ENCODE results near the gene TRAK1.
A peak's percentile ranks its signal among the peaks of the same experiment; 100 is the strongest.

The TRAK1 gene

GRCh38 chr3:42229266-42229941 is 138.2 kb downstream of the TRAK1 start:
- Histone ChIP-seq H3K9me3 (replicated peaks in 1 of 11) (no peaks in the 10 kb centered on the region; a peak in 1 of 22 replicates), H3K9ac (no peak overlapping the region; a peak in 1 of 22 replicates), H4K20me1 (no peaks in the 10 kb centered on the region; a peak in 1 of 22 replicates), H3K4me2 (no peak overlapping the region), H3K27me3 (no peaks in the 10 kb centered on the region), H3K4me1 (peaks cover 0 to 10% (median 0%) of the 10 kb centered on the region in 10 experiments; a peak in 4 of 20 replicates), H3K36me3 (peaks cover 15 to 21% (median 18%) of the 10 kb centered on the region in 11 experiments), H3K4me3 (no peak overlapping the region), H3K27ac (no peak overlapping the region)
- no peak for TF ChIP-seq Cebpa-rat (IDR thresholded peaks at IDR 0.05)

GRCh38 chr3:42229942-42230688 is 139.0 kb downstream of the TRAK1 start:
- peaks cover 0 to 10% (median 0%) of the 10 kb centered on the region in 10 experiments; a peak in 4 of 20 replicates for H3K4me1 ChIP-seq
- no peaks in the 10 kb centered on the region; a peak in 1 of 22 replicates for H4K20me1 ChIP-seq
- no peak overlapping the region for H3K27ac ChIP-seq
- H3K9me3 ChIP-seq (replicated peaks in 1 of 11), result no peaks in the 10 kb centered on the region; a peak in 1 of 22 replicates
- TF ChIP-seq Cebpa-rat (IDR thresholded peaks at IDR 0.05), result no peak
- H3K4me2 ChIP-seq, result no peak overlapping the region
- no peak overlapping the region for H3K9ac ChIP-seq
- H3K27me3 ChIP-seq, result no peaks in the 10 kb centered on the region
- H3K36me3 ChIP-seq, result peaks cover 8 to 14% (median 11%) of the 10 kb centered on the region in 11 experiments
- H3K4me3 ChIP-seq, result no peak overlapping the region

- Histone ChIP-seq H3K36me3 (peaks cover 2 to 6% (median 4%) of the 10 kb centered on the region in 11 experiments; a peak in 16 of 22 replicates), H3K9me3 (replicated peaks in 1 of 11) (no peaks in the 10 kb centered on the region), H3K4me1 (peaks cover 0 to 10% (median 0%) of the 10 kb centered on the region in 10 experiments; a peak in 4 of 20 replicates), H3K4me2 (no peak overlapping the region), H3K9ac (no peak overlapping the region), H4K20me1 (no peaks in the 10 kb centered on the region; a peak in 1 of 22 replicates), H3K27me3 (no peaks in the 10 kb centered on the region), H3K27ac (no peak overlapping the region), H3K4me3 (no peak overlapping the region)
- no peak for TF ChIP-seq Cebpa-rat (IDR thresholded peaks at IDR 0.05)
Observed at GRCh38 chr3:42230860-42231259, 139.7 kb downstream of the TRAK1 start.

DNA sequence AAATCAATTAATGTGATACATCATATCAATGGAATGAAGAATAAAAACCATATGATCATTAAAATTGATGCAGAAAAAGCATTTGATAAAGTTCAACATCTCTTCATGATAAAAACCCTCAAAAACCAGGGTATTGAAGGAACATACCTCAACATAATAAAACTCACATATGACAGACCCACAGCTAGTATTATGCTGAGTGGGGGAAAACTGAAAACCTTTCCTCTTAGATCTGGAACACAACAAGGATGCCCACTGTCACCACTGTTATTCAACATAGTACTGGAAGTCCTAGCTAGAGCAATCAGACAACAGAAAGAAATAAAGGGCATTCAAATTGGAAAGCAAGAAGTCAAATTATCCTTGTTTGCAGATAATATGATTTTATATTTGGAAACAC is 144.4 kb downstream of the TRAK1 start:
- Histone ChIP-seq H3K4me2 (no peak overlapping the region), H3K9ac (no peak overlapping the region), H3K27me3 (no peaks in the 10 kb centered on the region), H3K4me3 (no peak overlapping the region), H3K4me1 (no peaks in the 10 kb centered on the region), H3K27ac (no peak overlapping the region), H4K20me1 (no peaks in the 10 kb centered on the region), H3K36me3 (0 out of 22 replicates have a peak, but pooled peaks cover 0 to 5% (median 0%) of the 10 kb centered on the region in 11 experiments), H3K9me3 (replicated peaks in 1 of 11) (peaks cover 18 to 32% (median 22%) of the 10 kb centered on the region in 11 experiments)
- TF ChIP-seq Cebpa-rat (IDR thresholded peaks at IDR 0.05), result no peak

DNA sequence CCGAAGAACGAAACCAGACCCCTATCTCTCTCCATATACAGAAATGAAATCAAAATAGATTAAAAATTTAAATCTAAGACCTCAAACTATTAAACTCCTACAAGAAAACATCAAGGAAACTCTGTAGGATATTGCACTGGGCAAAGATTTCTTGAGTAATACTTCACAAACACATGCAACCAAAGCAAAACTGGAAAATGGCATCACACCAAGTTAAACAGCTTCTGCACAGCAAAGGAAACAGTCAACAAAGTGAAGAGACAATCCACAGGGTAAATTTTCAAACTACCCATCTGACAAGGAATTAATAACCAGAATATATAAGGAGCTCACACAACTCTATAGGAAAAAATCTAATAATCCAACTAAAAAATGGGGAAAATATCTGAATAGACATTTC is 145.5 kb downstream of the TRAK1 start:
- H3K27ac ChIP-seq, result no peak overlapping the region

GRCh38 chr3:42246091-42246490 is 154.9 kb downstream of the TRAK1 start:
- TF ChIP-seq Cebpa-rat (IDR thresholded peaks at IDR 0.05), result no peak

More for the DNA sequence above, 145.5 kb downstream of the TRAK1 start:
- Histone ChIP-seq H3K4me3 (no peak overlapping the region), H4K20me1 (no peaks in the 10 kb centered on the region), H3K36me3 (0 out of 22 replicates have a peak, but pooled peaks cover 0 to 5% (median 0%) of the 10 kb centered on the region in 11 experiments), H3K4me1 (no peaks in the 10 kb centered on the region), H3K4me2 (no peak overlapping the region), H3K9me3 (replicated peaks in 1 of 11) (peaks cover 18 to 32% (median 22%) of the 10 kb centered on the region in 11 experiments), H3K27me3 (no peaks in the 10 kb centered on the region), H3K9ac (no peak overlapping the region)
- no peak for TF ChIP-seq Cebpa-rat (IDR thresholded peaks at IDR 0.05)

DNA sequence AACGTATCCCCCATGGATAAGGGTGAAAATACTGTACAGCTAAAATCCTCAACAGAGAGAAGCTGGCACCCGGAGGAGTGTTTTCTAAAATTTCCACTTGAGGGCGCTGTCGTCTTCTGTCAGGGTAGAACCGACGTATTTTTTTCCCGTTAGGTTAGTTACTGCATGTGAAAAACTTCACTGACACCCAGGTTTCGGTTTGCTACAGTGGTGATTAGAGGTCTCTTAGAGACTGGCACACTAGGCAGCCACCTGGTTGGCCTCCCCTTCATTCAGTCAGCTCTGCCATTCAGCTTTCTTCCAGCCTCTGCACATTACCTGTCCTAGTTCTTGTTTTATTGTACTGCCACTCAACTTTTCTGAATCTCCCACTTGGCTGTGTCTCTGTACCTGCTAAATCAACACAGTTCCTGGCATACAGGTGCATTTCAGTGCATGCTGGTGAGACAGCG is 156.4 kb downstream of the TRAK1 start:
- Histone ChIP-seq H3K27me3 (no peaks in the 10 kb centered on the region), H3K4me1 (peaks cover 0 to 12% (median 7%) of the 10 kb centered on the region in 10 experiments; a peak in 8 of 20 replicates), H3K9ac (no peak overlapping the region), H3K9me3 (replicated peaks in 1 of 11) (no peaks in the 10 kb centered on the region), H3K36me3 (no peaks in the 10 kb centered on the region), H3K4me3 (no peak overlapping the region), H4K20me1 (no peaks in the 10 kb centered on the region), H3K4me2 (peak overlapping the region in 4 of 11 experiments; percentile 2 to 35 (median 23); a peak in 4 of 22 replicates), H3K27ac (no peak overlapping the region)
- no peak for TF ChIP-seq Cebpa-rat (IDR thresholded peaks at IDR 0.05)

More at GRCh38 chr3:42246091-42246490, 154.9 kb downstream of the TRAK1 start:
- H3K4me1 ChIP-seq, result peaks cover 0 to 12% (median 7%) of the 10 kb centered on the region in 10 experiments; a peak in 8 of 20 replicates
- no peak overlapping the region for H3K27ac ChIP-seq
- no peak overlapping the region for H3K4me3 ChIP-seq
- no peak overlapping the region for H3K9ac ChIP-seq
- no peaks in the 10 kb centered on the region for H3K36me3 ChIP-seq
- H3K4me2 ChIP-seq, result no peak overlapping the region
- no peaks in the 10 kb centered on the region for H3K27me3 ChIP-seq
- no peaks in the 10 kb centered on the region for H3K9me3 ChIP-seq (replicated peaks in 1 of 11)
- H4K20me1 ChIP-seq, result no peaks in the 10 kb centered on the region

- H3K4me3 ChIP-seq, result no peak overlapping the region
- no peaks in the 10 kb centered on the region for H3K9me3 ChIP-seq (replicated peaks in 1 of 11)
- H3K4me1 ChIP-seq, result peaks cover 0 to 12% (median 7%) of the 10 kb centered on the region in 10 experiments; a peak in 8 of 20 replicates
- no peak overlapping the region for H3K9ac ChIP-seq
- no peaks in the 10 kb centered on the region for H4K20me1 ChIP-seq
- no peak for TF ChIP-seq Cebpa-rat (IDR thresholded peaks at IDR 0.05)
- H3K36me3 ChIP-seq, result no peaks in the 10 kb centered on the region
- no peaks in the 10 kb centered on the region for H3K27me3 ChIP-seq
- no peak overlapping the region for H3K4me2 ChIP-seq
- H3K27ac ChIP-seq, result no peak overlapping the region
Observed at GRCh38 chr3:42250761-42251160, 159.6 kb downstream of the TRAK1 start.

DNA sequence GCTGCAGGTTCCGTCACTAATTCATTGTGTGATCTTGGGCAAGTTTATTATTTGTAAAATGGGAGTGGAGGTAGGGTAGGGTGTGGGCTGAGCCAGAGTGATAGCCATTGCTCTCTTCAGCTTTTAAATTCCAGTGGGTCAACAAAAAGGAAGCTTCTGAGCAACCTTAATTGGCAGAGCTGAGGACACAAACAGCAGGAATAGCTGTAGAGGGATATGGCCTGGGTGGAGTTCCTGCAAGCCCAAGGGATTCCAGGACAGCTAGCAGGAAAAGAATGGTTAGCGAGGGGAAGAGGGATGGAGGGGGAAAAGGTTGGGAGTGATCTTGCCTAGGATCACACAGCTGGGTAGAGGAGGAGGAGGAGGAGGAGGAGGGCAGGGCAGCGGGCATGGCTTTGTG is 163.4 kb downstream of the TRAK1 start:
- no peak overlapping the region for H3K4me2 ChIP-seq
- no peak for TF ChIP-seq Cebpa-rat (IDR thresholded peaks at IDR 0.05)
- H3K36me3 ChIP-seq, result no peaks in the 10 kb centered on the region
- no peak overlapping the region for H3K9ac ChIP-seq
- no peak overlapping the region for H3K4me3 ChIP-seq
- no peaks in the 10 kb centered on the region for H3K9me3 ChIP-seq (replicated peaks in 1 of 11)
- H3K4me1 ChIP-seq, result no peaks in the 10 kb centered on the region
- H4K20me1 ChIP-seq, result no peaks in the 10 kb centered on the region
- H3K27ac ChIP-seq, result no peak overlapping the region
- H3K27me3 ChIP-seq, result no peaks in the 10 kb centered on the region

Data from BLaER1 treated with 17β-estradiol and CSF1 and Interleukin-3, amounts not matched to agents 10 nM and 100 nM (cell line).